ENCODE data around the gene CUX1. TPM values are rescaled to one million over a fixed set of nuclear protein-coding genes. Genes with fewer than 3 reads are reported as not detected.
"Not testable (repeated sequence)": the region's sequence is repeated elsewhere in the genome, so short reads cannot be mapped to it uniquely, and the experiment has no call there.

CUX1 gene
- total RNA-seq, 1 experiment from 2014 or later: 64.3 TPM

GRCh38 chr7:102132209-102132752 lies 314.9 kb downstream of the CUX1 start:
- Mint-ChIP-seq H3K4me3 (no peak overlapping the region), H3K36me3 (peaks cover 17% of the 10 kb centered on the region), H3K9me3 (no peaks in the 10 kb centered on the region), H3K27ac (no peak overlapping the region), H3K4me1 (peaks cover 10% of the 10 kb centered on the region), H3K27me3 (ENCODE audit: low read depth) (no peaks in the 10 kb centered on the region)
- ChIA-PET POLR2A (no interaction called here), CTCF (no interaction called here)
- TF ChIP-seq ATF3 (CRISPR knock-in tag; conservative IDR thresholded peaks at IDR 0.05): no peak
- TF ChIP-seq GABPB1 (CRISPR knock-in tag; IDR thresholded peaks at IDR 0.05): no peak
- no peak for TF ChIP-seq ZNF121 (CRISPR knock-in tag; IDR thresholded peaks at IDR 0.05)
- no peak for TF ChIP-seq FOXP1 (CRISPR knock-in tag; IDR thresholded peaks at IDR 0.05; ENCODE audit: borderline replicate concordance)
- TF ChIP-seq ZBTB21 (CRISPR knock-in tag; IDR thresholded peaks at IDR 0.05; ENCODE audit: borderline replicate concordance): no peak
- TF ChIP-seq EMX1 (CRISPR knock-in tag; IDR thresholded peaks at IDR 0.05): no peak
- no peak for TF ChIP-seq IRF2 (CRISPR knock-in tag; IDR thresholded peaks at IDR 0.05; ENCODE audit: borderline replicate concordance, low read depth)
- TF ChIP-seq GTF2I (CRISPR knock-in tag; conservative IDR thresholded peaks at IDR 0.05): no peak
- no peak for ATAC-seq
- no peak for DNase-seq (ENCODE audit: low spot score)

GRCh38 chr7:102138676-102139075 lies 321.2 kb downstream of the CUX1 start:
- CTCF ChIA-PET: interaction anchor here (1.6 kb wide), 1 partner anchor 134 kb away, joined by 3 read pairs; no protein-coding TSS in a partner anchor
- Mint-ChIP-seq H3K36me3 (peaks cover 25% of the 10 kb centered on the region), H3K27ac (no peak overlapping the region)

GRCh38 chr7:102140952-102141370 lies 323.5 kb downstream of the CUX1 start:
- ChIA-PET CTCF (interaction anchor here (0.7 kb wide), 1 partner anchor 50 kb away, joined by 6 read pairs; no protein-coding TSS in a partner anchor), POLR2A (interaction anchor here (1.0 kb wide), 1 partner anchor 62 kb away, joined by 4 read pairs; no protein-coding TSS in a partner anchor)
- Mint-ChIP-seq H3K27ac (peak overlapping the region; percentile 50), H3K36me3 (peaks cover 31% of the 10 kb centered on the region), H3K4me3 (no peak overlapping the region), H3K9me3 (no peaks in the 10 kb centered on the region), H3K27me3 (ENCODE audit: low read depth) (no peaks in the 10 kb centered on the region), H3K4me1 (peaks cover 6% of the 10 kb centered on the region)
- no peak for ATAC-seq
- DNase-seq (ENCODE audit: low spot score): no peak
- TF ChIP-seq PRRX2 (CRISPR knock-in tag; IDR thresholded peaks at IDR 0.05) (no peak), SOX15 (CRISPR knock-in tag; IDR thresholded peaks at IDR 0.05) (no peak), TEAD4 (CRISPR knock-in tag; IDR thresholded peaks at IDR 0.05) (no peak), CBFB (CRISPR knock-in tag; IDR thresholded peaks at IDR 0.05; ENCODE audit: low read depth) (no peak)

More at GRCh38 chr7:102138676-102139075, 321.2 kb downstream of the CUX1 start:
- Mint-ChIP-seq H3K4me3 (no peak overlapping the region), H3K27me3 (ENCODE audit: low read depth) (no peaks in the 10 kb centered on the region), H3K9me3 (no peaks in the 10 kb centered on the region), H3K4me1 (peaks cover 6% of the 10 kb centered on the region)
- DNase-seq (ENCODE audit: low spot score): no peak
- POLR2A ChIA-PET: interaction anchor here (0.7 kb wide), 1 partner anchor 22 kb away, joined by 13 read pairs; no protein-coding TSS in a partner anchor
- ATAC-seq: no peak
- TF ChIP-seq USF1 (CRISPR knock-in tag; IDR thresholded peaks at IDR 0.05): no peak

GRCh38 chr7:102142433-102142832 lies 325.0 kb downstream of the CUX1 start:
- H3K4me3 Mint-ChIP-seq; POLR2A ChIA-PET; H3K27me3 Mint-ChIP-seq (ENCODE audit: low read depth); H3K9me3 Mint-ChIP-seq; ATAC-seq; CTCF ChIA-PET; H3K27ac Mint-ChIP-seq; H3K4me1 Mint-ChIP-seq; DNase-seq (ENCODE audit: low spot score): not testable (repeated sequence)
- peak; percentile 80 for TF ChIP-seq ZNF121 (CRISPR knock-in tag; IDR thresholded peaks at IDR 0.05)
- H3K36me3 Mint-ChIP-seq: peaks cover 28% of the 10 kb centered on the region

- H3K36me3 Mint-ChIP-seq: peaks cover 16% of the 10 kb centered on the region
- POLR2A ChIA-PET: no interaction called here
- ATAC-seq: no peak
- TF ChIP-seq MYBL2 (CRISPR knock-in tag; IDR thresholded peaks at IDR 0.05): no peak
- no peak for TF ChIP-seq ZNF512 (CRISPR knock-in tag; IDR thresholded peaks at IDR 0.05; ENCODE audit: borderline replicate concordance)
- no peak for TF ChIP-seq OVOL2 (CRISPR knock-in tag; IDR thresholded peaks at IDR 0.05; ENCODE audit: borderline replicate concordance)
- TF ChIP-seq EMX1 (CRISPR knock-in tag; IDR thresholded peaks at IDR 0.05): no peak
- TF ChIP-seq NR1H2 (CRISPR knock-in tag; IDR thresholded peaks at IDR 0.05): no peak
- no peak for TF ChIP-seq SOX15 (CRISPR knock-in tag; IDR thresholded peaks at IDR 0.05)
- TF ChIP-seq ATF6 (CRISPR knock-in tag; IDR thresholded peaks at IDR 0.05): no peak
- TF ChIP-seq STAT6 (CRISPR knock-in tag; conservative IDR thresholded peaks at IDR 0.05; ENCODE audit: low read depth): no peak
These were observed 328.7 kb downstream of the CUX1 start for GRCh38 chr7:102146122-102146521.

More at GRCh38 chr7:102146122-102146521, 328.7 kb downstream of the CUX1 start:
- Mint-ChIP-seq H3K9me3 (no peaks in the 10 kb centered on the region), H3K27ac (peak overlapping the region; percentile 89; the same call in 1 of the 2 replicates), H3K4me1 (peaks cover 8% of the 10 kb centered on the region), H3K4me3 (no peak overlapping the region), H3K27me3 (ENCODE audit: low read depth) (no peaks in the 10 kb centered on the region)
- CTCF ChIA-PET: no interaction called here
- no peak for DNase-seq (ENCODE audit: low spot score)
